Ishikawa (cell line): ENCODE results near the gene RAD51B.

Source experiments
- EP300 ChIP-seq: IDR thresholded peaks from 2 replicates; pipeline ENCODE4 v1.6.1; 2012; ENCODE audit warnings: borderline replicate concordance
- RAD21 ChIP-seq: IDR thresholded peaks from 2 replicates; pipeline ENCODE4 v1.6.1; 2012; ENCODE audit warnings: low read depth
- TEAD4 ChIP-seq: IDR thresholded peaks from 2 replicates; pipeline ENCODE4 v1.6.1; 2012

GRCh38 chr14:67927244-67927643, 107.7 kb downstream of the RAD51B start:
- TF ChIP-seq EP300, result no peak
- TF ChIP-seq TEAD4, result no peak
- TF ChIP-seq RAD21, result no peak
